Measurements from ENCODE around the gene SNAPC4.

GRCh38 chr9:136371533-136371880 is 28.5 kb downstream of the SNAPC4 start:
- TF ChIP-seq POLR2A (IDR thresholded peaks at IDR 0.05; ENCODE audit: low read depth, low read length) (no peak), POLR2AphosphoS5 (IDR thresholded peaks at IDR 0.05; ENCODE audit: low read depth, low read length) (no peak), SPI1 (IDR thresholded peaks at IDR 0.05; ENCODE audit: low read depth, low read length) (no peak), TAF1 (IDR thresholded peaks at IDR 0.05; ENCODE audit: low read depth, low read length) (no peak)

Measured in GM12891 (cell line).